Measurements from ENCODE around the gene DPYSL3.

Gene DPYSL3

GRCh38 chr5:147398860-147399259 lies 111.0 kb downstream of the DPYSL3 start:
- H3K36me3 Mint-ChIP-seq (ENCODE audit: low read depth): no peaks in the 10 kb centered on the region
- no peak overlapping the region for H3K4me3 Mint-ChIP-seq
- no peaks in the 10 kb centered on the region for H3K27me3 Mint-ChIP-seq (ENCODE audit: low read depth)
- no peak overlapping the region for H3K27ac Mint-ChIP-seq
- H3K4me1 Mint-ChIP-seq (ENCODE audit: low read depth): no peaks in the 10 kb centered on the region
- no peaks in the 10 kb centered on the region for H3K9me3 Mint-ChIP-seq

- Mint-ChIP-seq H3K27ac (no peak overlapping the region), H3K4me3 (no peak overlapping the region), H3K9me3 (no peaks in the 10 kb centered on the region), H3K4me1 (ENCODE audit: low read depth) (no peaks in the 10 kb centered on the region), H3K27me3 (ENCODE audit: low read depth) (no peaks in the 10 kb centered on the region), H3K36me3 (ENCODE audit: low read depth) (no peaks in the 10 kb centered on the region)
Measured at GRCh38 chr5:147397616-147398015, 112.3 kb downstream of the DPYSL3 start.

GRCh38 chr5:147396070-147396823 lies 113.6 kb downstream of the DPYSL3 start:
- Mint-ChIP-seq H3K36me3 (ENCODE audit: low read depth) (no peaks in the 10 kb centered on the region), H3K27ac (no peak overlapping the region), H3K4me1 (ENCODE audit: low read depth) (no peaks in the 10 kb centered on the region), H3K4me3 (no peak overlapping the region), H3K27me3 (ENCODE audit: low read depth) (no peaks in the 10 kb centered on the region), H3K9me3 (no peaks in the 10 kb centered on the region)

- no peak overlapping the region for H3K27ac Mint-ChIP-seq
- H3K4me1 Mint-ChIP-seq (ENCODE audit: low read depth): no peaks in the 10 kb centered on the region
- H3K4me3 Mint-ChIP-seq: no peak overlapping the region
- no peaks in the 10 kb centered on the region for H3K9me3 Mint-ChIP-seq
- H3K36me3 Mint-ChIP-seq (ENCODE audit: low read depth): no peaks in the 10 kb centered on the region
- H3K27me3 Mint-ChIP-seq (ENCODE audit: low read depth): no peaks in the 10 kb centered on the region
Measured at GRCh38 chr5:147393874-147394672, 115.8 kb downstream of the DPYSL3 start.

- no peaks in the 10 kb centered on the region for H3K27me3 Mint-ChIP-seq (ENCODE audit: low read depth)
- no peak overlapping the region for H3K27ac Mint-ChIP-seq
- no peaks in the 10 kb centered on the region for H3K4me1 Mint-ChIP-seq (ENCODE audit: low read depth)
- H3K9me3 Mint-ChIP-seq: no peaks in the 10 kb centered on the region
- no peaks in the 10 kb centered on the region for H3K36me3 Mint-ChIP-seq (ENCODE audit: low read depth)
- no peak overlapping the region for H3K4me3 Mint-ChIP-seq
Measured at GRCh38 chr5:147391781-147392180, 118.1 kb downstream of the DPYSL3 start.

- no peaks in the 10 kb centered on the region for H3K9me3 Mint-ChIP-seq
- H3K4me3 Mint-ChIP-seq: no peak overlapping the region
- H3K27ac Mint-ChIP-seq: no peak overlapping the region
- H3K4me1 Mint-ChIP-seq (ENCODE audit: low read depth): no peaks in the 10 kb centered on the region
- H3K36me3 Mint-ChIP-seq (ENCODE audit: low read depth): no peaks in the 10 kb centered on the region
- no peaks in the 10 kb centered on the region for H3K27me3 Mint-ChIP-seq (ENCODE audit: low read depth)
Measured at GRCh38 chr5:147390654-147391225, 119.1 kb downstream of the DPYSL3 start.

- Mint-ChIP-seq H3K27ac (no peak overlapping the region), H3K36me3 (ENCODE audit: low read depth) (no peaks in the 10 kb centered on the region), H3K27me3 (ENCODE audit: low read depth) (no peaks in the 10 kb centered on the region), H3K4me3 (no peak overlapping the region), H3K4me1 (ENCODE audit: low read depth) (no peaks in the 10 kb centered on the region), H3K9me3 (no peaks in the 10 kb centered on the region)
Measured at GRCh38 chr5:147388184-147389108, 121.4 kb downstream of the DPYSL3 start.

- Mint-ChIP-seq H3K27me3 (ENCODE audit: low read depth) (no peaks in the 10 kb centered on the region), H3K27ac (no peak overlapping the region), H3K9me3 (no peaks in the 10 kb centered on the region)
Measured at GRCh38 chr5:147387109-147387508, 122.8 kb downstream of the DPYSL3 start.

GRCh38 chr5:147384346-147385193 lies 125.3 kb downstream of the DPYSL3 start:
- no peaks in the 10 kb centered on the region for H3K36me3 Mint-ChIP-seq (ENCODE audit: low read depth)
- no peaks in the 10 kb centered on the region for H3K4me1 Mint-ChIP-seq (ENCODE audit: low read depth)
- no peaks in the 10 kb centered on the region for H3K27me3 Mint-ChIP-seq (ENCODE audit: low read depth)
- no peaks in the 10 kb centered on the region for H3K9me3 Mint-ChIP-seq
- no peak overlapping the region for H3K27ac Mint-ChIP-seq
- H3K4me3 Mint-ChIP-seq: no peak overlapping the region

More at GRCh38 chr5:147387109-147387508, 122.8 kb downstream of the DPYSL3 start:
- Mint-ChIP-seq H3K36me3 (ENCODE audit: low read depth) (no peaks in the 10 kb centered on the region), H3K4me1 (ENCODE audit: low read depth) (no peaks in the 10 kb centered on the region), H3K4me3 (no peak overlapping the region)

GRCh38 chr5:147382776-147383175 lies 127.1 kb downstream of the DPYSL3 start:
- H3K27ac Mint-ChIP-seq: no peak overlapping the region
- no peak overlapping the region for H3K4me3 Mint-ChIP-seq
- H3K9me3 Mint-ChIP-seq: no peaks in the 10 kb centered on the region
- H3K27me3 Mint-ChIP-seq (ENCODE audit: low read depth): no peaks in the 10 kb centered on the region
- H3K36me3 Mint-ChIP-seq (ENCODE audit: low read depth): no peaks in the 10 kb centered on the region
- no peaks in the 10 kb centered on the region for H3K4me1 Mint-ChIP-seq (ENCODE audit: low read depth)

GRCh38 chr5:147381555-147381954 lies 128.3 kb downstream of the DPYSL3 start:
- no peak overlapping the region for H3K4me3 Mint-ChIP-seq
- no peak overlapping the region for H3K27ac Mint-ChIP-seq
- no peaks in the 10 kb centered on the region for H3K27me3 Mint-ChIP-seq (ENCODE audit: low read depth)
- no peaks in the 10 kb centered on the region for H3K36me3 Mint-ChIP-seq (ENCODE audit: low read depth)
- no peaks in the 10 kb centered on the region for H3K4me1 Mint-ChIP-seq (ENCODE audit: low read depth)
- no peaks in the 10 kb centered on the region for H3K9me3 Mint-ChIP-seq

- Mint-ChIP-seq H3K4me1 (ENCODE audit: low read depth) (no peaks in the 10 kb centered on the region), H3K36me3 (ENCODE audit: low read depth) (no peaks in the 10 kb centered on the region), H3K27me3 (ENCODE audit: low read depth) (no peaks in the 10 kb centered on the region), H3K27ac (no peak overlapping the region), H3K9me3 (no peaks in the 10 kb centered on the region), H3K4me3 (no peak overlapping the region)
Measured at GRCh38 chr5:147377682-147378081, 132.2 kb downstream of the DPYSL3 start.

- Mint-ChIP-seq H3K27me3 (ENCODE audit: low read depth) (no peaks in the 10 kb centered on the region), H3K36me3 (ENCODE audit: low read depth) (no peaks in the 10 kb centered on the region), H3K4me3 (no peak overlapping the region), H3K4me1 (ENCODE audit: low read depth) (no peaks in the 10 kb centered on the region), H3K9me3 (no peaks in the 10 kb centered on the region), H3K27ac (no peak overlapping the region)
Measured at GRCh38 chr5:147375151-147375550, 134.7 kb downstream of the DPYSL3 start.

Measured in T-helper 1 cell treated with Interleukin-12 subunit alpha and Interleukin-12 subunit beta and Interleukin-4 antibody, amounts not matched to agents 30 μg/mL and 1 μg/mL, for 36 hours (primary cell).